Hepatocyte (in vitro differentiated cells): ENCODE measurements around the gene BAZ2A. TPM values are rescaled to one million over a fixed set of nuclear protein-coding genes. Genes with fewer than 3 reads are reported as not detected.

Experiments
- DNase-seq: peaks from one replicate; pipeline ENCODE4 v3.0.0-alpha.2; 2016; ENCODE audit warnings: low spot score
- H2AFZ ChIP-seq: fragments of 200-600 bp; sonication (generic); 2 replicates; pipeline ENCODE4 v1.6.0; 2016; ENCODE audit warnings: antibody characterized with exemption, mild to moderate bottlenecking
- H3K27ac ChIP-seq: fragments of 200-600 bp; sonication (generic); 2 replicates; pipeline ENCODE4 v1.5.1; 2016; ENCODE audit warnings: mild to moderate bottlenecking
- H3K27me3 ChIP-seq: fragments of 200-600 bp; sonication (generic); 2 replicates; pipeline ENCODE4 v1.6.1; 2016
- H3K36me3 ChIP-seq: fragments of 200-600 bp; sonication (generic); replicated peaks from 2 replicates; pipeline ENCODE4 v1.5.1; 2016; ENCODE audit warnings: low read depth; ENCODE audit not compliant: insufficient read depth
- H3K4me1 ChIP-seq: fragments of 200-600 bp; sonication (generic); 2 replicates; pipeline ENCODE4 v1.5.1; 2016; ENCODE audit warnings: mild to moderate bottlenecking, moderate library complexity; ENCODE audit not compliant: insufficient read depth
- H3K4me2 ChIP-seq: fragments of 200-600 bp; sonication (generic); 2 replicates; pipeline ENCODE4 v1.6.0; 2016
- H3K4me3 ChIP-seq: fragments of 200-600 bp; sonication (generic); 2 replicates; pipeline ENCODE4 v1.5.1; 2016; ENCODE audit warnings: mild to moderate bottlenecking
- H3K79me2 ChIP-seq: fragments of 200-600 bp; sonication (generic); 2 replicates; pipeline ENCODE4 v1.6.0; 2017; ENCODE audit warnings: mild to moderate bottlenecking
- H3K9me2 ChIP-seq: fragments of 200-600 bp; sonication (generic); replicated peaks from 2 replicates; pipeline ENCODE4 v1.6.0; 2017; ENCODE audit warnings: mild to moderate bottlenecking; ENCODE audit not compliant: insufficient read depth
- H3K9me3 ChIP-seq: fragments of 200-600 bp; sonication (generic); 2 replicates; pipeline ENCODE4 v1.5.1; 2016; ENCODE audit warnings: low read depth, mild to moderate bottlenecking
- H4K20me1 ChIP-seq: fragments of 200-600 bp; sonication (generic); 2 replicates; pipeline ENCODE4 v1.6.0; 2016; ENCODE audit warnings: mild to moderate bottlenecking; ENCODE audit not compliant: insufficient read depth, poor library complexity, severe bottlenecking
- CTCF ChIP-seq: fragments of 200-600 bp; sonication (generic); IDR thresholded peaks from 2 replicates; pipeline ENCODE4 v1.5.1; 2016; ENCODE audit warnings: antibody characterized with exemption, mild to moderate bottlenecking; ENCODE audit not compliant: poor library complexity
- EZH2 ChIP-seq: fragments of 200-600 bp; sonication (generic); IDR thresholded peaks from 2 replicates; pipeline ENCODE4 v1.6.1; 2016; ENCODE audit warnings: antibody characterized with exemption, mild to moderate bottlenecking, borderline replicate concordance
- EZH2phosphoT487 ChIP-seq: fragments of 200-600 bp; sonication (generic); IDR thresholded peaks from one replicate; pipeline ENCODE4 v1.6.1; 2018; ENCODE audit warnings: antibody characterized with exemption, mild to moderate bottlenecking, low read depth, moderate library complexity; ENCODE audit not compliant: unreplicated experiment, severe bottlenecking
- WGBS: methylation state at CpG from one replicate; pipeline ENCODE4 v1.1.6; 2016; ENCODE audit warnings: low lambda C conversion rate; ENCODE audit errors: missing lambda C conversion rate; 5-methylcytosine and 5-hydroxymethylcytosine counted together
- polyA plus RNA-seq: library from polyadenylated mRNA; unstranded; fragments of >200 nt; fragmentation: Nextera tagmentation; extraction: Ambion mirVana; gene quantifications from 2 replicates; pipeline ENCODE4 v1.2.1, GENCODE V29; 2016
- total RNA-seq: library from RNA; depleted of rRNA; stranded (reverse); fragments of >200 nt; gene quantifications from 2 replicates; pipeline ENCODE4 v1.2.3, GENCODE V29; 2014

The BAZ2A gene
- total and polyA plus RNA-seq, 2 experiments from 2014 or later, result 27.9 to 33.1 TPM

- Histone ChIP-seq H3K27ac (no peak overlapping the region), H3K4me2 (no peak overlapping the region), H3K4me1 (no peaks in the 10 kb centered on the region), H3K27me3 (no peaks in the 10 kb centered on the region), H3K4me3 (no peak overlapping the region), H2AFZ (no peak overlapping the region), H4K20me1 (no peaks in the 10 kb centered on the region), H3K36me3 (peaks cover 3% of the 10 kb centered on the region), H3K9me3 (no peaks in the 10 kb centered on the region), H3K79me2 (no peaks in the 10 kb centered on the region), H3K9me2 (no peaks in the 10 kb centered on the region)
- no peak for DNase-seq
- no peak for TF ChIP-seq CTCF
- no peak for TF ChIP-seq EZH2phosphoT487
- no peak for TF ChIP-seq EZH2
- 83% methylated on average over 3 of the region's 3 CpGs for WGBS
These were observed 27.9 kb downstream of the BAZ2A start for GRCh38 chr12:56602239-56602638.

- WGBS, result 87% methylated on average over 2 of the region's 3 CpGs
- H2AFZ ChIP-seq, result no peak overlapping the region
- TF ChIP-seq CTCF (no peak), EZH2phosphoT487 (no peak), EZH2 (no peak)
- no peaks in the 10 kb centered on the region for H3K9me2 ChIP-seq
- no peaks in the 10 kb centered on the region for H3K27me3 ChIP-seq
- H3K36me3 ChIP-seq, result peaks cover 3% of the 10 kb centered on the region
- no peaks in the 10 kb centered on the region for H3K4me1 ChIP-seq
- no peaks in the 10 kb centered on the region for H3K79me2 ChIP-seq
- H3K27ac ChIP-seq, result no peak overlapping the region
- no peaks in the 10 kb centered on the region for H4K20me1 ChIP-seq
- H3K4me2 ChIP-seq, result no peak overlapping the region
- no peak overlapping the region for H3K4me3 ChIP-seq
- no peaks in the 10 kb centered on the region for H3K9me3 ChIP-seq
- DNase-seq, result no peak
These were observed 28.6 kb downstream of the BAZ2A start for GRCh38 chr12:56601503-56601902.

- H3K27me3 ChIP-seq, result no peaks in the 10 kb centered on the region
- H2AFZ ChIP-seq, result no peak overlapping the region
- TF ChIP-seq EZH2, result no peak
- TF ChIP-seq EZH2phosphoT487, result no peak
- no peak for TF ChIP-seq CTCF
- H3K9me3 ChIP-seq, result no peaks in the 10 kb centered on the region
- no peak for DNase-seq
- WGBS, result 94% methylated on average over 6 of the region's 6 CpGs
- H4K20me1 ChIP-seq, result no peaks in the 10 kb centered on the region
- no peaks in the 10 kb centered on the region for H3K79me2 ChIP-seq
- no peak overlapping the region for H3K4me2 ChIP-seq
- H3K4me1 ChIP-seq, result no peaks in the 10 kb centered on the region
- no peak overlapping the region for H3K4me3 ChIP-seq
- no peaks in the 10 kb centered on the region for H3K9me2 ChIP-seq
- H3K27ac ChIP-seq, result no peak overlapping the region
- peaks cover 3% of the 10 kb centered on the region for H3K36me3 ChIP-seq
These were observed 29.4 kb downstream of the BAZ2A start for GRCh38 chr12:56600753-56601152.

GRCh38 chr12:56599797-56600196 is 30.3 kb downstream of the BAZ2A start:
- H3K4me1 ChIP-seq, result no peaks in the 10 kb centered on the region
- TF ChIP-seq EZH2phosphoT487 (no peak), EZH2 (no peak), CTCF (no peak)
- H3K79me2 ChIP-seq, result no peaks in the 10 kb centered on the region
- DNase-seq, result no peak
- H3K9me2 ChIP-seq, result no peaks in the 10 kb centered on the region
- no peak overlapping the region for H3K4me2 ChIP-seq
- no peak overlapping the region for H3K4me3 ChIP-seq
- H3K9me3 ChIP-seq, result no peaks in the 10 kb centered on the region
- WGBS, result 99% methylated on average over 10 of the region's 10 CpGs
- H2AFZ ChIP-seq, result no peak overlapping the region
- no peak overlapping the region for H3K27ac ChIP-seq
- H4K20me1 ChIP-seq, result no peaks in the 10 kb centered on the region
- peaks cover 3% of the 10 kb centered on the region for H3K36me3 ChIP-seq
- H3K27me3 ChIP-seq, result no peaks in the 10 kb centered on the region
